Esophagus muscularis mucosa (tissue), 3 donors: Measurements from ENCODE around the gene RNASE8.

ENCODE experiments used
- CTCF ChIP-seq, 3 experiments: fragments of 200-600 bp in 2 of 3; fragments of 450-650 bp in 1 of 3; sonication (generic) in 2 of 3; IDR thresholded peaks; one replicate each; pipeline ENCODE4 v1.5.1; 2017 to 2019; ENCODE audit warnings: antibody characterized with exemption in 3 of 3, mild to moderate bottlenecking in 2 of 3, moderate library complexity in 1 of 3
- POLR2A ChIP-seq: fragments of 450-650 bp; IDR thresholded peaks from one replicate; pipeline ENCODE4 v1.6.1; 2017; ENCODE audit warnings: antibody characterized with exemption, moderate library complexity, mild to moderate bottlenecking, low read depth
- POLR2AphosphoS5 ChIP-seq, 2 donors: sonication (generic); formaldehyde crosslinking; IDR thresholded peaks; one replicate each; pipeline ENCODE4 v1.6.1; 2017; ENCODE audit warnings: antibody characterized with exemption in 2 of 2

DNA sequence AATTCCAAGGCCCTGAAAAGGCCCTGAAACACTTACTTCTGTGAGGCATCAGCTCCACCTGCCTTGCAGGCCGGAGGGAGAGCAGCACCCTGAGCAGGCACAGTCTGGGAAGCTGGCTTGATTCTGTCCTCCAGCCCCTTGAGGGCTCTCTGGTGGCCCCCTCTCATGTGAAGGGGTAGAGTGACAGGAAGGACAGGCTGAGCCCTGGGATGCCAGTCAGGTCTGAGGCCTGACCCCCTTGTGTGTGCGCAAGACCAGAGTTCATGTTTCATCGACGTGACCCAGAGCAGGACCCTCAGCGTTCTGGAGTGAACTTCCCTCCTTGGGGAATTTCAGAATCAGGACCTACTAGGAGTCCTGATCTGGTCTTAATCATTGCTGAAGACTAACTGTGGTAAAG, 1.3 kb downstream of the RNASE8 start:
- TF ChIP-seq POLR2A, result no peak
- no peak for TF ChIP-seq CTCF (IDR thresholded peaks at IDR 0.05)
- no peak for TF ChIP-seq POLR2AphosphoS5 (IDR thresholded peaks at IDR 0.05)
